DOHH2 (cell line): ENCODE measurements around the gene GAS6.

Experiments used
- H3F3A ChIP-seq: fragments of 200-600 bp; sonication (generic), shearing (Covaris generic); 2 replicates; pipeline ENCODE4 v1.6.0; 2016; ENCODE audit warnings: antibody characterized with exemption, mild to moderate bottlenecking; ENCODE audit not compliant: control insufficient read depth, insufficient read depth
- H3K27ac ChIP-seq: fragments of 200-600 bp; sonication (generic); 2 replicates; pipeline ENCODE4 v1.5.1; 2014; ENCODE audit warnings: low read depth, mild to moderate bottlenecking, low read length, moderate library complexity
- H3K27me3 ChIP-seq: fragments of 200-600 bp; sonication (generic); 2 replicates; pipeline ENCODE4 v1.6.1; 2014; ENCODE audit warnings: mild to moderate bottlenecking, low read length, mixed read lengths; ENCODE audit not compliant: control insufficient read depth
- H3K36me3 ChIP-seq: fragments of 200-600 bp; sonication (generic); 2 replicates; pipeline ENCODE4 v1.6.1; 2014; ENCODE audit warnings: mild to moderate bottlenecking, low read length, moderate library complexity, mixed read lengths; ENCODE audit not compliant: control insufficient read depth
- H3K4me1 ChIP-seq: fragments of 200-600 bp; sonication (generic); 2 replicates; pipeline ENCODE4 v1.6.1; 2014; ENCODE audit warnings: mild to moderate bottlenecking, low read length, mixed read lengths; ENCODE audit not compliant: control insufficient read depth
- H3K4me2 ChIP-seq: fragments of 200-600 bp; sonication (generic); 2 replicates; pipeline ENCODE4 v1.6.0; 2014; ENCODE audit warnings: mild to moderate bottlenecking, low read length, moderate library complexity
- H3K4me3 ChIP-seq: fragments of 200-600 bp; sonication (generic); 2 replicates; pipeline ENCODE4 v1.5.1; 2014; ENCODE audit warnings: mild to moderate bottlenecking, low read length, mixed read lengths
- H3K79me2 ChIP-seq: fragments of 200-600 bp; sonication (generic); 2 replicates; pipeline ENCODE4 v1.6.1; 2014; ENCODE audit warnings: mild to moderate bottlenecking, low read length, mixed read lengths; ENCODE audit not compliant: control insufficient read depth
- H3K9me2 ChIP-seq: fragments of 200-600 bp; sonication (generic); replicated peaks from 2 replicates; pipeline ENCODE4 v1.6.1; 2014; ENCODE audit warnings: mild to moderate bottlenecking, low read length, mixed read lengths; ENCODE audit not compliant: control insufficient read depth
- H3K9me3 ChIP-seq: fragments of 200-600 bp; sonication (generic); 2 replicates; pipeline ENCODE4 v1.6.1; 2014; ENCODE audit warnings: antibody characterized with exemption, low read length, mixed read lengths; ENCODE audit not compliant: control insufficient read depth, insufficient read depth
- H4K20me1 ChIP-seq: fragments of 200-600 bp; sonication (generic); 2 replicates; pipeline ENCODE4 v1.6.0; 2014; ENCODE audit warnings: low read depth, mild to moderate bottlenecking, antibody characterized with exemption, low read length, moderate library complexity; ENCODE audit not compliant: control insufficient read depth, insufficient read depth
- EZH2phosphoT487 ChIP-seq: fragments of 200-600 bp; sonication (generic); IDR thresholded peaks from 2 replicates; pipeline ENCODE4 v1.6.1; 2017; ENCODE audit warnings: borderline replicate concordance, mild to moderate bottlenecking, antibody characterized with exemption, low read length, moderate library complexity, mixed read lengths
- TF ChIP-seq, protein P1 (sequence below): fragments of 200-600 bp; sonication (generic); IDR thresholded peaks from one replicate; pipeline ENCODE4 v1.5.1; 2014; ENCODE audit warnings: antibody characterized with exemption, mild to moderate bottlenecking, low read depth, low read length; ENCODE audit not compliant: poor library complexity, severe bottlenecking

The GAS6 gene

DNA sequence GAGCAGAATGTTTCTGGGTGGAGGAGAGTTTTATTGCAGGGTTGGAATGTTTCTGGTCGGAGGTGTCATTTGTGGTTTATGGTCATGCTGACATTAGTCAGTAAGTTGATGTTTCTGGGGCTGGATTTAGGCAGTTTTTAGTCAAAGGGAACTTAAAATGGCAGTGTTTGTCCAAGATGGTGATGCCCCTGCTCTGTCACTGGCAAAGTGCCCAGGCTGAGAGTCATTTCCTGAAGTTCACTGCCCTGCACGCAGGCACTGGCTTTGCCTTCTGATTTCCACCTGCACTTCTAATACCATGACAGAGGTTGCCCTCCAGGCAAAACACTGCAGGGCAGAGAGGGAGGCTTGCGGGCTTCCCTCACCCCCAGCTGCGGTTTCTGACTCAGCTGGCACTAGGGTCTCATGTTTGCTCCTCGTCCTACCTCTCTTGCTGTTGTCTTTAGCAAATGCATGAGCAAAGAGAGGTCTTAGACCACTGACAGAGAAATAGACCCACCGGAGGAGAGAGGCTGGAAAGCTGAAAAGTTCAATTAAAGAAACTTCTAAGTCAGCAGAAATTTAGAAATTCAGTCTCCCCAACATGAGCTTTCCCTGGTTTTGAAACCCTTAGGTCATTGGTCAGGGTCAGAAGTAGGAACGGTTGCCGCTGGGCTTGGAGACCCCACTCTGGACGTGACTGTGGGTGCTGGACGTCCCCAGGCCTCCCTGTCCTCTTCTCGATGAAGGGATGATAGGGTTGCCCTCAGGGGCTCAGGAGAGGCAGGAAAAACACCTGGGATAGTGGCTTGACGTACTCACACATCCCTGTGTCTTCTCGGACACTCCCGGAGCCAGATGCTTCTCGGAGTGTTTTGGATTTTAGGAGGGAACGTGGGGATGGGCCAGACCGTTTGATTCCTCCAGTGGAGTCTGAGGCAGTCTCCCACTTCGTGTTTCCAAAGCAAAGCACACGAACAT lies 78.5 kb downstream of the GAS6 start:
- no peaks in the 10 kb centered on the region for H3K4me1 ChIP-seq
- TF ChIP-seq EZH2phosphoT487 = no peak
- TF ChIP-seq, protein P1, sequence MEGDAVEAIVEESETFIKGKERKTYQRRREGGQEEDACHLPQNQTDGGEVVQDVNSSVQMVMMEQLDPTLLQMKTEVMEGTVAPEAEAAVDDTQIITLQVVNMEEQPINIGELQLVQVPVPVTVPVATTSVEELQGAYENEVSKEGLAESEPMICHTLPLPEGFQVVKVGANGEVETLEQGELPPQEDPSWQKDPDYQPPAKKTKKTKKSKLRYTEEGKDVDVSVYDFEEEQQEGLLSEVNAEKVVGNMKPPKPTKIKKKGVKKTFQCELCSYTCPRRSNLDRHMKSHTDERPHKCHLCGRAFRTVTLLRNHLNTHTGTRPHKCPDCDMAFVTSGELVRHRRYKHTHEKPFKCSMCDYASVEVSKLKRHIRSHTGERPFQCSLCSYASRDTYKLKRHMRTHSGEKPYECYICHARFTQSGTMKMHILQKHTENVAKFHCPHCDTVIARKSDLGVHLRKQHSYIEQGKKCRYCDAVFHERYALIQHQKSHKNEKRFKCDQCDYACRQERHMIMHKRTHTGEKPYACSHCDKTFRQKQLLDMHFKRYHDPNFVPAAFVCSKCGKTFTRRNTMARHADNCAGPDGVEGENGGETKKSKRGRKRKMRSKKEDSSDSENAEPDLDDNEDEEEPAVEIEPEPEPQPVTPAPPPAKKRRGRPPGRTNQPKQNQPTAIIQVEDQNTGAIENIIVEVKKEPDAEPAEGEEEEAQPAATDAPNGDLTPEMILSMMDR = no peak
- H3K27ac ChIP-seq = no peak overlapping the region
- no peaks in the 10 kb centered on the region for H3K27me3 ChIP-seq
- H3K36me3 ChIP-seq = no peaks in the 10 kb centered on the region
- no peaks in the 10 kb centered on the region for H3F3A ChIP-seq
- no peaks in the 10 kb centered on the region for H3K9me3 ChIP-seq
- no peaks in the 10 kb centered on the region; the same call in 1 of the 2 replicates for H4K20me1 ChIP-seq
- no peaks in the 10 kb centered on the region for H3K79me2 ChIP-seq
- H3K9me2 ChIP-seq = no peaks in the 10 kb centered on the region
- H3K4me3 ChIP-seq = no peak overlapping the region
- no peak overlapping the region for H3K4me2 ChIP-seq

DNA sequence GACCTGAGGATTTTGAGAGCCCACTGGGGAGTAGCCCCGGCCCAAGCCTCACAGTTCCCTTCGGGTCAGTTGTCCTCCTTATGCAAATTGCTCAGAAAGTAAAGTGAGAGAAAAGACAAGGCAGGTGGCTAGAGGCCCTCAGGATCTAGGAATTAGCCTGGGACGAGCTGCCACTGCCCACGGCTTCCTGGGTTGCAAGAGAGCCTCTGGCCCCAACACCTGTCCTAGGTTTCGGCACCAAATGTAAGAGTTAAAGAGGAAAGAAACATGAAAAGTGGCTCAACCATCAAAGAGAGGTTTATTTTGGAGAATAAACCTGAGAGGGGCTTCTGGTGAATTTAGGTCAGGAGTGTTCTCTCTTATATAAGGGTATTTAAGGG lies 79.2 kb downstream of the GAS6 start:
- Histone ChIP-seq H3F3A (no peaks in the 10 kb centered on the region), H4K20me1 (no peaks in the 10 kb centered on the region; the same call in 1 of the 2 replicates), H3K4me3 (no peak overlapping the region), H3K27me3 (peaks cover 3% of the 10 kb centered on the region; the same call in 1 of the 2 replicates), H3K79me2 (no peaks in the 10 kb centered on the region), H3K9me3 (no peaks in the 10 kb centered on the region), H3K9me2 (no peaks in the 10 kb centered on the region), H3K36me3 (no peaks in the 10 kb centered on the region), H3K4me1 (no peaks in the 10 kb centered on the region), H3K4me2 (no peak overlapping the region), H3K27ac (no peak overlapping the region)
- TF ChIP-seq, protein P1 = no peak
- no peak for TF ChIP-seq EZH2phosphoT487

DNA sequence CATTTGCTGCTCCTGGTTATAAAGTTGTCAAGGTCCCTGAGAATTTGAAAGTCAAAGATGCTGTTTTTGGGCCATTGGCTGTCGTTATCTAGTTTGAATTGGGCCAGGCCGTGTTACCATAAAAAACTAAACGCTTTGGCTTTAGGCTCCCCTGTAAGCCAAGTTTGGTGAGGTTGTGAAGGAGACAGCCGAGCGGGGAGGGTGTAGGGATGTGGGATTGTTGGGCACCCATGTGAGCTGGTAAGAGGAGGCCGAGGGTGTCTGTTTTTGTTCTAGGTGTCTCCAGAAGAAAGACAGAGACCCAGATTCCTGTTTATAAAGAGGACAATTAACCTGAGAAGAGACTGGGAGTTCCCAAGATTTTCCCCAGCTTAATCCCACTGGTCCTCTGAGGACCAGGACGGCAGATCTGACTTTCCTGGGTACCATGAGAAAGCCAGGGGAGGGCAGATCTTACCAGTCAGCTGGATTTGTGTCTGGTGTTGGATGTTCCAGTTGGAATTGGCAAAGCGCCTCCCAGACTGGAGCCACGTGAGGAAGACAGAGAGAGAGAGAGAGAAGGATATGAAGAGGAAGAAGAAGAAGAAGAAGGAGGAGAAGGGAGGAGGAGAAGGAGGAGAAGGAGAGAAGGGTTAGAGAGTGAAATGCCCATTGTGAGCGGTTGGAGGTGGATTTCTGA lies 79.8 kb downstream of the GAS6 start:
- no peak overlapping the region for H3K27ac ChIP-seq
- H3K4me3 ChIP-seq = no peak overlapping the region
- peaks cover 4% of the 10 kb centered on the region; the same call in 1 of the 2 replicates for H3K27me3 ChIP-seq
- no peaks in the 10 kb centered on the region for H3F3A ChIP-seq
- no peaks in the 10 kb centered on the region for H3K9me3 ChIP-seq
- no peak overlapping the region for H3K4me2 ChIP-seq
- no peaks in the 10 kb centered on the region for H3K4me1 ChIP-seq
- TF ChIP-seq, protein P1 = no peak
- no peak for TF ChIP-seq EZH2phosphoT487
- no peaks in the 10 kb centered on the region; the same call in 1 of the 2 replicates for H4K20me1 ChIP-seq
- no peaks in the 10 kb centered on the region for H3K36me3 ChIP-seq
- no peaks in the 10 kb centered on the region for H3K79me2 ChIP-seq
- no peaks in the 10 kb centered on the region for H3K9me2 ChIP-seq
